Measurements from ENCODE around the gene IFNAR1. TPM values are rescaled to one million over a fixed set of nuclear protein-coding genes. Genes with fewer than 3 reads are reported as not detected.

Gene IFNAR1
- total and polyA plus RNA-seq, 2 experiments from 2014 or later = 14.0 to 18.7 TPM

DNA sequence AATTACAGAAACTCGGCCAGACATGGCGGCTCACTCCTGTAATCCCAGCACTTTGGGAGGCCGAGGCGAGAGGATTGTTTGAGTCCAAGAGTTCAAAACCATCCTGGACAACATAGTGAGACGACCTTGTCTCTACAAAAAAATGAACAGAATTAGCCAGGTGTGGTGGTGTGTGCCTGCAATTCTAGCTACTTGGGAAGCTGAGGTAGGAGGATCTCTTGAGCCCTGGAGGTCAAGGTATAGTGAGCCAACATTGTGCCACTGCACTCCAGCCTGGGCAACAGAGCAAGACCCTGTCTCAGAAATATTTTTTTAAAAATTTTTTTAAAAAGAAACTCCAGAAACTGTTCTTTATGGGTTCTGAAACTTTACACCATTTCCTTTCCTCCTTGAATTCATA is 40.1 kb downstream of the IFNAR1 start (continued):
- TF ChIP-seq, protein P1, sequence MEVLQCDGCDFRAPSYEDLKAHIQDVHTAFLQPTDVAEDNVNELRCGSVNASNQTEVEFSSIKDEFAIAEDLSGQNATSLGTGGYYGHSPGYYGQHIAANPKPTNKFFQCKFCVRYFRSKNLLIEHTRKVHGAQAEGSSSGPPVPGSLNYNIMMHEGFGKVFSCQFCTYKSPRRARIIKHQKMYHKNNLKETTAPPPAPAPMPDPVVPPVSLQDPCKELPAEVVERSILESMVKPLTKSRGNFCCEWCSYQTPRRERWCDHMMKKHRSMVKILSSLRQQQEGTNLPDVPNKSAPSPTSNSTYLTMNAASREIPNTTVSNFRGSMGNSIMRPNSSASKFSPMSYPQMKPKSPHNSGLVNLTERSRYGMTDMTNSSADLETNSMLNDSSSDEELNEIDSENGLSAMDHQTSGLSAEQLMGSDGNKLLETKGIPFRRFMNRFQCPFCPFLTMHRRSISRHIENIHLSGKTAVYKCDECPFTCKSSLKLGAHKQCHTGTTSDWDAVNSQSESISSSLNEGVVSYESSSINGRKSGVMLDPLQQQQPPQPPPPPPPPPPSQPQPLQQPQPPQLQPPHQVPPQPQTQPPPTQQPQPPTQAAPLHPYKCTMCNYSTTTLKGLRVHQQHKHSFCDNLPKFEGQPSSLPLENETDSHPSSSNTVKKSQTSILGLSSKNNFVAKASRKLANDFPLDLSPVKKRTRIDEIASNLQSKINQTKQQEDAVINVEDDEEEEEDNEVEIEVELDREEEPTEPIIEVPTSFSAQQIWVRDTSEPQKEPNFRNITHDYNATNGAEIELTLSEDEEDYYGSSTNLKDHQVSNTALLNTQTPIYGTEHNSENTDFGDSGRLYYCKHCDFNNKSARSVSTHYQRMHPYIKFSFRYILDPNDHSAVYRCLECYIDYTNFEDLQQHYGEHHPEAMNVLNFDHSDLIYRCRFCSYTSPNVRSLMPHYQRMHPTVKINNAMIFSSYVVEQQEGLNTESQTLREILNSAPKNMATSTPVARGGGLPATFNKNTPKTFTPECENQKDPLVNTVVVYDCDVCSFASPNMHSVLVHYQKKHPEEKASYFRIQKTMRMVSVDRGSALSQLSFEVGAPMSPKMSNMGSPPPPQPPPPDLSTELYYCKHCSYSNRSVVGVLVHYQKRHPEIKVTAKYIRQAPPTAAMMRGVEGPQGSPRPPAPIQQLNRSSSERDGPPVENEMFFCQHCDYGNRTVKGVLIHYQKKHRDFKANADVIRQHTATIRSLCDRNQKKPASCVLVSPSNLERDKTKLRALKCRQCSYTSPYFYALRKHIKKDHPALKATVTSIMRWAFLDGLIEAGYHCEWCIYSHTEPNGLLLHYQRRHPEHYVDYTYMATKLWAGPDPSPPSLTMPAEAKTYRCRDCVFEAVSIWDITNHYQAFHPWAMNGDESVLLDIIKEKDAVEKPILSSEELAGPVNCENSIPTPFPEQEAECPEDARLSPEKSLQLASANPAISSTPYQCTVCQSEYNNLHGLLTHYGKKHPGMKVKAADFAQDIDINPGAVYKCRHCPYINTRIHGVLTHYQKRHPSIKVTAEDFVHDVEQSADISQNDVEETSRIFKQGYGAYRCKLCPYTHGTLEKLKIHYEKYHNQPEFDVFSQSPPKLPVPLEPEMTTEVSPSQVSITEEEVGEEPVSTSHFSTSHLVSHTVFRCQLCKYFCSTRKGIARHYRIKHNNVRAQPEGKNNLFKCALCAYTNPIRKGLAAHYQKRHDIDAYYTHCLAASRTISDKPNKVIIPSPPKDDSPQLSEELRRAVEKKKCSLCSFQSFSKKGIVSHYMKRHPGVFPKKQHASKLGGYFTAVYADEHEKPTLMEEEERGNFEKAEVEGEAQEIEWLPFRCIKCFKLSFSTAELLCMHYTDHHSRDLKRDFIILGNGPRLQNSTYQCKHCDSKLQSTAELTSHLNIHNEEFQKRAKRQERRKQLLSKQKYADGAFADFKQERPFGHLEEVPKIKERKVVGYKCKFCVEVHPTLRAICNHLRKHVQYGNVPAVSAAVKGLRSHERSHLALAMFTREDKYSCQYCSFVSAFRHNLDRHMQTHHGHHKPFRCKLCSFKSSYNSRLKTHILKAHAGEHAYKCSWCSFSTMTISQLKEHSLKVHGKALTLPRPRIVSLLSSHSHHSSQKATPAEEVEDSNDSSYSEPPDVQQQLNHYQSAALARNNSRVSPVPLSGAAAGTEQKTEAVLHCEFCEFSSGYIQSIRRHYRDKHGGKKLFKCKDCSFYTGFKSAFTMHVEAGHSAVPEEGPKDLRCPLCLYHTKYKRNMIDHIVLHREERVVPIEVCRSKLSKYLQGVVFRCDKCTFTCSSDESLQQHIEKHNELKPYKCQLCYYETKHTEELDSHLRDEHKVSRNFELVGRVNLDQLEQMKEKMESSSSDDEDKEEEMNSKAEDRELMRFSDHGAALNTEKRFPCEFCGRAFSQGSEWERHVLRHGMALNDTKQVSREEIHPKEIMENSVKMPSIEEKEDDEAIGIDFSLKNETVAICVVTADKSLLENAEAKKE (CRISPR knock-in tag; IDR thresholded peaks at IDR 0.05) = no peak
- TF ChIP-seq, protein P2, sequence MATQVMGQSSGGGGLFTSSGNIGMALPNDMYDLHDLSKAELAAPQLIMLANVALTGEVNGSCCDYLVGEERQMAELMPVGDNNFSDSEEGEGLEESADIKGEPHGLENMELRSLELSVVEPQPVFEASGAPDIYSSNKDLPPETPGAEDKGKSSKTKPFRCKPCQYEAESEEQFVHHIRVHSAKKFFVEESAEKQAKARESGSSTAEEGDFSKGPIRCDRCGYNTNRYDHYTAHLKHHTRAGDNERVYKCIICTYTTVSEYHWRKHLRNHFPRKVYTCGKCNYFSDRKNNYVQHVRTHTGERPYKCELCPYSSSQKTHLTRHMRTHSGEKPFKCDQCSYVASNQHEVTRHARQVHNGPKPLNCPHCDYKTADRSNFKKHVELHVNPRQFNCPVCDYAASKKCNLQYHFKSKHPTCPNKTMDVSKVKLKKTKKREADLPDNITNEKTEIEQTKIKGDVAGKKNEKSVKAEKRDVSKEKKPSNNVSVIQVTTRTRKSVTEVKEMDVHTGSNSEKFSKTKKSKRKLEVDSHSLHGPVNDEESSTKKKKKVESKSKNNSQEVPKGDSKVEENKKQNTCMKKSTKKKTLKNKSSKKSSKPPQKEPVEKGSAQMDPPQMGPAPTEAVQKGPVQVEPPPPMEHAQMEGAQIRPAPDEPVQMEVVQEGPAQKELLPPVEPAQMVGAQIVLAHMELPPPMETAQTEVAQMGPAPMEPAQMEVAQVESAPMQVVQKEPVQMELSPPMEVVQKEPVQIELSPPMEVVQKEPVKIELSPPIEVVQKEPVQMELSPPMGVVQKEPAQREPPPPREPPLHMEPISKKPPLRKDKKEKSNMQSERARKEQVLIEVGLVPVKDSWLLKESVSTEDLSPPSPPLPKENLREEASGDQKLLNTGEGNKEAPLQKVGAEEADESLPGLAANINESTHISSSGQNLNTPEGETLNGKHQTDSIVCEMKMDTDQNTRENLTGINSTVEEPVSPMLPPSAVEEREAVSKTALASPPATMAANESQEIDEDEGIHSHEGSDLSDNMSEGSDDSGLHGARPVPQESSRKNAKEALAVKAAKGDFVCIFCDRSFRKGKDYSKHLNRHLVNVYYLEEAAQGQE (IDR thresholded peaks at IDR 0.05; ENCODE audit: unreplicated experiment) = no peak
- TF ChIP-seq ZNF114 (CRISPR knock-in tag; IDR thresholded peaks at IDR 0.05) (no peak), STAT1 (IDR thresholded peaks at IDR 0.05; ENCODE audit: unreplicated experiment) (no peak), CREB1 (CRISPR knock-in tag; IDR thresholded peaks at IDR 0.05; ENCODE audit: low read depth) (no peak), JUNB (IDR thresholded peaks at IDR 0.05; ENCODE audit: unreplicated experiment) (no peak), POLR2AphosphoS5 (IDR thresholded peaks at IDR 0.05; ENCODE audit: low read depth) (no peak), EZH2 (IDR thresholded peaks at IDR 0.05; ENCODE audit: low read depth, unreplicated experiment) (no peak), EZH2phosphoT487 (IDR thresholded peaks at IDR 0.05; ENCODE audit: unreplicated experiment) (no peak), ZNF331 (CRISPR knock-in tag; IDR thresholded peaks at IDR 0.05; ENCODE audit: low read depth) (no peak)
- TF ChIP-seq, protein P3, sequence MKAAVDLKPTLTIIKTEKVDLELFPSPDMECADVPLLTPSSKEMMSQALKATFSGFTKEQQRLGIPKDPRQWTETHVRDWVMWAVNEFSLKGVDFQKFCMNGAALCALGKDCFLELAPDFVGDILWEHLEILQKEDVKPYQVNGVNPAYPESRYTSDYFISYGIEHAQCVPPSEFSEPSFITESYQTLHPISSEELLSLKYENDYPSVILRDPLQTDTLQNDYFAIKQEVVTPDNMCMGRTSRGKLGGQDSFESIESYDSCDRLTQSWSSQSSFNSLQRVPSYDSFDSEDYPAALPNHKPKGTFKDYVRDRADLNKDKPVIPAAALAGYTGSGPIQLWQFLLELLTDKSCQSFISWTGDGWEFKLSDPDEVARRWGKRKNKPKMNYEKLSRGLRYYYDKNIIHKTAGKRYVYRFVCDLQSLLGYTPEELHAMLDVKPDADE (IDR thresholded peaks at IDR 0.05) = no peak
